DOHH2 (cell line): ENCODE measurements around the gene TEDC2.

Source experiments
- CTCF ChIP-seq: fragments of 200-600 bp; sonication (generic); IDR thresholded peaks from one replicate; pipeline ENCODE4 v1.5.1; 2014; ENCODE audit warnings: antibody characterized with exemption, mild to moderate bottlenecking, low read depth, low read length; ENCODE audit not compliant: poor library complexity, severe bottlenecking
- EZH2phosphoT487 ChIP-seq: fragments of 200-600 bp; sonication (generic); IDR thresholded peaks from 2 replicates; pipeline ENCODE4 v1.6.1; 2017; ENCODE audit warnings: borderline replicate concordance, mild to moderate bottlenecking, antibody characterized with exemption, low read length, moderate library complexity, mixed read lengths

- no peak for TF ChIP-seq CTCF
- TF ChIP-seq EZH2phosphoT487 = no peak
Observed at GRCh38 chr16:2466667-2467527, 7.0 kb downstream of the TEDC2 start.
